Osteoblast (primary cell): Measurements from ENCODE around the gene COTL1. TPM values are rescaled to one million over a fixed set of nuclear protein-coding genes. Genes with fewer than 3 reads are reported as not detected.

Experiments used
- DNase-seq: peaks from one replicate; pipeline ENCODE4 v3.0.0; 2011; ENCODE audit warnings: low spot score, mixed read lengths; ENCODE audit not compliant: insufficient read length; ENCODE audit errors: missing footprints
- H2AFZ ChIP-seq: 2 replicates; pipeline ENCODE4 v1.6.0; 2011; ENCODE audit warnings: mild to moderate bottlenecking, low read length
- H3K27ac ChIP-seq: 2 replicates; pipeline ENCODE4 v1.5.1; 2011; ENCODE audit warnings: mild to moderate bottlenecking, low read depth, low read length, moderate library complexity
- H3K27me3 ChIP-seq: 2 replicates; pipeline ENCODE4 v1.6.0; 2012; ENCODE audit warnings: mild to moderate bottlenecking, control low read depth, inconsistent platforms, low read length, moderate library complexity; ENCODE audit not compliant: insufficient read depth
- H3K36me3 ChIP-seq: 2 replicates; pipeline ENCODE4 v1.5.1; 2011; ENCODE audit warnings: mild to moderate bottlenecking, low read length, control low read depth, moderate library complexity; ENCODE audit not compliant: insufficient read depth
- H3K4me1 ChIP-seq: 2 replicates; pipeline ENCODE4 v1.5.1; 2011; ENCODE audit warnings: mild to moderate bottlenecking, low read length, control low read depth, moderate library complexity; ENCODE audit not compliant: insufficient read depth
- H3K4me2 ChIP-seq: 2 replicates; pipeline ENCODE4 v1.6.0; 2011; ENCODE audit warnings: mild to moderate bottlenecking, low read length; ENCODE audit not compliant: insufficient read depth
- H3K4me3 ChIP-seq: fragments of 200-600 bp; sonication (generic); 3 replicates; pipeline ENCODE4 v1.5.1; 2012; ENCODE audit warnings: mild to moderate bottlenecking, low read length, inconsistent platforms; ENCODE audit not compliant: insufficient read depth
- H3K79me2 ChIP-seq: 2 replicates; pipeline ENCODE4 v1.6.0; 2012; ENCODE audit warnings: mild to moderate bottlenecking, low read length, control low read depth, inconsistent platforms; ENCODE audit not compliant: insufficient read depth
- H3K9me3 ChIP-seq: 2 replicates; pipeline ENCODE4 v1.5.1; 2011; ENCODE audit warnings: low read depth, low read length, control low read depth
- H4K20me1 ChIP-seq: 2 replicates; pipeline ENCODE4 v1.6.0; 2012; ENCODE audit warnings: mild to moderate bottlenecking, low read length, control low read depth; ENCODE audit not compliant: insufficient read depth
- total RNA-seq: library from RNA; depleted of rRNA; stranded (reverse); fragments of >200 nt; gene quantifications from 2 replicates; pipeline ENCODE4 v1.2.3, GENCODE V29; 2012
- TF ChIP-seq, protein P1 (sequence below): IDR thresholded peaks from 2 replicates; pipeline ENCODE4 v1.5.1; 2011; ENCODE audit warnings: mild to moderate bottlenecking, low read depth, low read length, moderate library complexity; ENCODE audit errors: extremely low read depth

Gene COTL1
- total RNA-seq, 1 donor = 145 TPM

DNA sequence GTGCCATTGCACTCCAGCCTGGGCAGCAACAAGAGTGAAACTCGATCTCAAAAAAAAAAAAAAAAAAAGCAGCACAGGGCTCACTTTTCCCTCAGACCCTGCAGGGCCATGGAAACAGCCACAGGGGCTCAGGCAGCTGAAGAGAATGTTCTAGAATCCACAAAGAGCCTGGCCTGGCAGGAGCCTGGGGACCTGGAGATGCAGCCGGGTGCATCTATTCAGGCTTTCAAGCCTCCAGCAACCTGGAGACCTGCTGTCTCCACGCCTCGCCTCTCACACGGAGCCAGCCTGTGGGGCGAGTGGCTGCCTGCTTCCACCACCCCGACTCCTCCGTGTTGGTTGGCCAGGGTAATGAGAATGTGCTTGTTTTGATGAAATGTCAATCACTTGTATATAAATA lies 69.4 kb downstream of the COTL1 start:
- Histone ChIP-seq H3K27ac (no peak overlapping the region), H3K4me1 (peaks cover 9% of the 10 kb centered on the region), H3K79me2 (no peaks in the 10 kb centered on the region), H2AFZ (no peak overlapping the region), H3K27me3 (no peaks in the 10 kb centered on the region), H4K20me1 (no peaks in the 10 kb centered on the region), H3K4me3 (no peak overlapping the region), H3K4me2 (no peak overlapping the region), H3K36me3 (no peaks in the 10 kb centered on the region), H3K9me3 (no peaks in the 10 kb centered on the region)
- TF ChIP-seq, protein P1, sequence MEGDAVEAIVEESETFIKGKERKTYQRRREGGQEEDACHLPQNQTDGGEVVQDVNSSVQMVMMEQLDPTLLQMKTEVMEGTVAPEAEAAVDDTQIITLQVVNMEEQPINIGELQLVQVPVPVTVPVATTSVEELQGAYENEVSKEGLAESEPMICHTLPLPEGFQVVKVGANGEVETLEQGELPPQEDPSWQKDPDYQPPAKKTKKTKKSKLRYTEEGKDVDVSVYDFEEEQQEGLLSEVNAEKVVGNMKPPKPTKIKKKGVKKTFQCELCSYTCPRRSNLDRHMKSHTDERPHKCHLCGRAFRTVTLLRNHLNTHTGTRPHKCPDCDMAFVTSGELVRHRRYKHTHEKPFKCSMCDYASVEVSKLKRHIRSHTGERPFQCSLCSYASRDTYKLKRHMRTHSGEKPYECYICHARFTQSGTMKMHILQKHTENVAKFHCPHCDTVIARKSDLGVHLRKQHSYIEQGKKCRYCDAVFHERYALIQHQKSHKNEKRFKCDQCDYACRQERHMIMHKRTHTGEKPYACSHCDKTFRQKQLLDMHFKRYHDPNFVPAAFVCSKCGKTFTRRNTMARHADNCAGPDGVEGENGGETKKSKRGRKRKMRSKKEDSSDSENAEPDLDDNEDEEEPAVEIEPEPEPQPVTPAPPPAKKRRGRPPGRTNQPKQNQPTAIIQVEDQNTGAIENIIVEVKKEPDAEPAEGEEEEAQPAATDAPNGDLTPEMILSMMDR = no peak
- DNase-seq = no peak

DNA sequence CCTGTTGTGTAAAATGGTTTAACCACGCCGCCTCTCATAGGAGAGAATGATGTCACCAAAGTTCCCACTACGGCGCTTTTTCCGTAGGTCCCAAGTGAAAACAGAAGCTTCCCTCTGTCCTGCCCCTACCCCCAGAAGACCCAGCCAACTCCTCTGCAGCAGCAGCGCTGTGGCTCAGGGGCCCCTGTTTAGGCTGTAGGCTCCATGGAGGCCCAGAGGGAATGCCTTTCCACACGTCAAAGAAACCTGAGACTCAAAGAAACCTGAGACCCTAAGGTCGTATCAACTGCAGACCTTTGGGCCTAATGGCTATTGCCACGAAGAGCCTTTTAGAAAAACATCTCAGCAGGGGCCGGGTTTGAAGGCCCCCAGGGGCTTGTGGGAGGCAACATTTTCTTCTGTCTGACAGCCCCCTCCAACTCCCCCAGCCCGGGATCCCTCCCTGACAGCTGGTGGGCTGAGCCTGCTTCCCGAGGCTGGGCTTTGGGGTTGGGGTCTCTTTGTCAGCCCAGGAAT lies 70.3 kb downstream of the COTL1 start:
- Histone ChIP-seq H3K79me2 (no peaks in the 10 kb centered on the region), H3K4me2 (no peak overlapping the region), H3K27me3 (no peaks in the 10 kb centered on the region)

DNA sequence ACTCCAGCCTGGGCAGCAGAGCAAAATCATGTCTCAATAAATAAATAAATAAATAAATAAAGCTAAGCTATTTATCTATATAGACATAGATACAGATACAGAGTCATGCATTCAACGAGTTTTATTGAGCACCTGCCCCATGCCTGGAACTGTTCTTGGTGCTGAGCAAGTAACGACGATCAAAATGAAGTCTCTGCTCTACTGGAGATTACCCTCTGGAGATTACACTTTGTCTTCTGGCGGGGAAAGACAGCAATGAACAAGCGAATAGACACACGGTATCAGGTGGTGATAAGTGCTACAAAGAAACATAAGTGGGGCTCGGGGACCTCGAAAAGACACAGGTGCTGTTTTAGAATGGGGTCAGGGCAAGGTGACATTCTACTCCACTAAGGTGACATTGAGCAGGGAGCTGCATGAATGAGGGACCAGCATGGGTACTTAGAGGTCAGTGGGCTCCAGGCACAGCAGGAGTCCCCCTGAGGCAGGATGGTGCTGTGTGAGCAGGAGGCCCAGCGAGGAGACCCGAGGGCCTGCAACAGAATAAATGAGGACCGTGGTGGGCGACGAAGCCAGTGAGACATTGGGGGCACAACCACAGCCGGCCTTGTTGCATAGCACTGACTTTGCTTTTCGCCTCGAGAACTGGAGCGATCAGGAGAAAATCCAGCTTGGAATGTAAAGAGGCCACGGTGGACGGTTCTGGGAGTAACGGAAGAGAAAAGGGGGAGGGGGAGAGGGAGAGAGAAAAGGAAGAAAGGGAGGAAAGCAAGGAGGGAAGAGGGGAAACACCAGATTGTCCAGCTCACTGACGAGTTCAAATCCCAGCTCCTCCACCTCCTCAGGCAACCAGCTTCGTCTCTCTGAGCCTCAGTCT lies 71.0 kb downstream of the COTL1 start:
- no peaks in the 10 kb centered on the region for H4K20me1 ChIP-seq
- no peaks in the 10 kb centered on the region for H3K79me2 ChIP-seq
- no peak overlapping the region for H3K4me3 ChIP-seq
- no peak overlapping the region for H3K27ac ChIP-seq
- TF ChIP-seq, protein P1 = no peak
- H3K9me3 ChIP-seq = no peaks in the 10 kb centered on the region
- no peak for DNase-seq
- H3K4me1 ChIP-seq = peaks cover 18% of the 10 kb centered on the region
- no peak overlapping the region for H2AFZ ChIP-seq
- H3K36me3 ChIP-seq = no peaks in the 10 kb centered on the region
- no peak overlapping the region for H3K4me2 ChIP-seq
- H3K27me3 ChIP-seq = no peaks in the 10 kb centered on the region

More for the DNA sequence above, 70.3 kb downstream of the COTL1 start:
- TF ChIP-seq, protein P1 = no peak
- H3K4me3 ChIP-seq = no peak overlapping the region
- H3K36me3 ChIP-seq = no peaks in the 10 kb centered on the region
- H4K20me1 ChIP-seq = no peaks in the 10 kb centered on the region
- H3K4me1 ChIP-seq = peaks cover 12% of the 10 kb centered on the region
- H3K27ac ChIP-seq = no peak overlapping the region
- H3K9me3 ChIP-seq = no peaks in the 10 kb centered on the region
- no peak for DNase-seq
- H2AFZ ChIP-seq = no peak overlapping the region

DNA sequence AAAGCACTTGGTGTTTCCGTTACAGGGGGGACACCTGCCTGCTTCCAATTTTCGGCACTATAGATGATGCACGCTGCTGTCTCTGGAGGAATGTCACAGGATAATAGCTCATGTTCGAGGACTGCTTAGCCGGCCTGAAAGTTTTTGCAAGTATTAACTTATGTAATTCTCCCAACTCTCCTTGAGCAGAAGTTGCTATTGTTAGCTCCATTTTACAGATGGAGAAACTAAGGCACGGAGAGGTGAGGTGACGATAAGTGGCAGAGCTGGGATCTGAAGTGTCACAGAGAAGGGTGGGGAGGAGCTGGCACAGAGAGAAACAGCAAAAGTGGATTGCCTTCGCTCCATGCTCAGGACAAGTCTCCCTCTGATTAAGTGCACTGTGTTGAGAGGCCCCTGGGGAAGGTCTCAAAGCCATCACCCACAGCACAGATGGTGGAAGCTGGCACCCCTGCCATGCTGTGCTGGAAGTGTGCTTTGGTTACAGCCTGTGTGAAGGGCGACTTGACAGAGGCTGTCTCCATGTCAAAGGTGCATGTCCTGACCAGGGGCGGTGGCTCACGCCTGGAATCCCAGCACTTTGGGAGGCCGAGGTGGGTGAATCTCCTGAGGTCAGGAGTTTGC lies 72.7 kb downstream of the COTL1 start:
- no peak overlapping the region for H3K27ac ChIP-seq
- no peaks in the 10 kb centered on the region for H3K27me3 ChIP-seq
- no peaks in the 10 kb centered on the region for H3K9me3 ChIP-seq
- no peak overlapping the region for H3K4me3 ChIP-seq
- H3K4me1 ChIP-seq = peaks cover 28% of the 10 kb centered on the region
- TF ChIP-seq, protein P1 = no peak
- DNase-seq = no peak
- H4K20me1 ChIP-seq = no peaks in the 10 kb centered on the region
- no peaks in the 10 kb centered on the region for H3K79me2 ChIP-seq
- no peak overlapping the region for H3K4me2 ChIP-seq
- no peaks in the 10 kb centered on the region for H3K36me3 ChIP-seq
- no peak overlapping the region for H2AFZ ChIP-seq
